Liver (tissue), 9 donors: Measurements from ENCODE around the gene EXOC4. TPM values are rescaled to one million over a fixed set of nuclear protein-coding genes. Genes with fewer than 3 reads are reported as not detected.

ENCODE experiments used
- DNase-seq: peaks from one replicate; pipeline ENCODE4 v3.0.0-alpha.2; 2017; ENCODE audit warnings: low spot score
- H3K27ac ChIP-seq, 2 donors: one replicate each; pipeline ENCODE4 v1.7.0; 2013; ENCODE audit warnings: inconsistent platforms in 2 of 2, low read length in 2 of 2, control low read depth in 1 of 2, low read depth in 1 of 2, mild to moderate bottlenecking in 1 of 2
- H3K27me3 ChIP-seq, 4 donors: one replicate each; pipeline versions ENCODE4 v1.6.1 to v1.7.0; 2013; ENCODE audit warnings: low read length in 3 of 4, inconsistent platforms in 1 of 4, mild to moderate bottlenecking in 1 of 4, moderate library complexity in 1 of 4; ENCODE audit not compliant: control insufficient read depth in 4 of 4, insufficient read depth in 4 of 4
- H3K36me3 ChIP-seq, 4 donors: one replicate each; pipeline versions ENCODE4 v1.6.1 to v1.7.0; 2013; ENCODE audit warnings: low read length in 3 of 4, mild to moderate bottlenecking in 3 of 4, low read depth in 1 of 4, moderate library complexity in 1 of 4; ENCODE audit not compliant: control insufficient read depth in 4 of 4, insufficient read depth in 3 of 4
- H3K4me1 ChIP-seq, 4 donors: one replicate each; pipeline versions ENCODE4 v1.6.1 to v1.7.0; 2013; ENCODE audit warnings: low read length in 3 of 4, mild to moderate bottlenecking in 3 of 4, moderate library complexity in 1 of 4; ENCODE audit not compliant: control insufficient read depth in 4 of 4, insufficient read depth in 4 of 4
- H3K4me3 ChIP-seq, 3 donors: one replicate each; pipeline versions ENCODE4 v1.6.1 to v1.7.0; 2013; ENCODE audit warnings: low read length in 3 of 3, control low read depth in 1 of 3, low read depth in 1 of 3, mild to moderate bottlenecking in 1 of 3
- H3K9ac ChIP-seq, 2 donors: one replicate each; pipeline ENCODE4 v1.7.0; 2013; ENCODE audit warnings: low read length in 2 of 2, mild to moderate bottlenecking in 2 of 2, moderate library complexity in 2 of 2, control low read depth in 1 of 2, low read depth in 1 of 2
- H3K9me3 ChIP-seq, 4 donors: one replicate each; pipeline versions ENCODE4 v1.6.1 to v1.7.0; 2013; ENCODE audit warnings: low read length in 3 of 4; ENCODE audit not compliant: control insufficient read depth in 4 of 4
- ATF3 ChIP-seq: IDR thresholded peaks from 2 replicates; pipeline ENCODE4 v1.6.1; 2016; ENCODE audit warnings: antibody characterized with exemption
- CTCF ChIP-seq: fragments of 150-350 bp; IDR thresholded peaks from 2 replicates; pipeline ENCODE4 v1.5.1; 2017; ENCODE audit warnings: improper control_type of control experiment, low read depth, low read length; ENCODE audit not compliant: missing input control
- EGR1 ChIP-seq, 2 donors: IDR thresholded peaks; 2 replicates each; pipeline ENCODE4 v1.6.1; 2016 to 2018; ENCODE audit warnings: antibody characterized with exemption in 2 of 2, low read depth in 2 of 2
- FOXA1 ChIP-seq: IDR thresholded peaks from 2 replicates; pipeline ENCODE4 v1.6.1; 2016; ENCODE audit warnings: antibody characterized with exemption
- FOXA2 ChIP-seq: IDR thresholded peaks from 2 replicates; pipeline ENCODE4 v1.6.1; 2016; ENCODE audit warnings: antibody characterized with exemption
- GABPA ChIP-seq, 2 donors: IDR thresholded peaks in 1 of 2; conservative IDR thresholded peaks in 1 of 2; 2 replicates each; pipeline ENCODE4 v1.6.1; 2016; ENCODE audit warnings: antibody characterized with exemption in 2 of 2, mild to moderate bottlenecking in 1 of 2, moderate library complexity in 1 of 2
- NR2F2 ChIP-seq: IDR thresholded peaks from 2 replicates; pipeline ENCODE4 v1.6.1; 2016; ENCODE audit warnings: antibody characterized with exemption
- RAD21 ChIP-seq, 2 donors: IDR thresholded peaks; 2 replicates each; pipeline ENCODE4 v1.6.1; 2016; ENCODE audit warnings: antibody characterized with exemption in 2 of 2, mild to moderate bottlenecking in 2 of 2
- RXRA ChIP-seq, 2 donors: IDR thresholded peaks; 2 replicates each; pipeline ENCODE4 v1.6.1; 2017 to 2018; ENCODE audit warnings: antibody characterized with exemption in 2 of 2, mild to moderate bottlenecking in 1 of 2
- SP1 ChIP-seq: IDR thresholded peaks from 2 replicates; pipeline ENCODE4 v1.6.1; 2018; ENCODE audit warnings: antibody characterized with exemption, mild to moderate bottlenecking
- TAF1 ChIP-seq: conservative IDR thresholded peaks from 2 replicates; pipeline ENCODE4 v1.6.1; 2016; ENCODE audit warnings: antibody characterized with exemption, mild to moderate bottlenecking
- YY1 ChIP-seq: IDR thresholded peaks from 2 replicates; pipeline ENCODE4 v1.6.1; 2016; ENCODE audit warnings: antibody characterized with exemption, mild to moderate bottlenecking
- ZBTB33 ChIP-seq: IDR thresholded peaks from 2 replicates; pipeline ENCODE4 v1.6.1; 2016; ENCODE audit warnings: antibody characterized with exemption
- WGBS: extraction: QIAGEN DNeasy Blood & Tissue Kit; methylation state at CpG from one replicate; pipeline ENCODE4 v1.1.7; 2013; 5-methylcytosine and 5-hydroxymethylcytosine counted together
- polyA plus RNA-seq, 2 donors: library from polyadenylated mRNA; stranded (reverse) in 1 of 2; unstranded in 1 of 2; fragments of 200-250 nt in 1 of 2; fragments of >200 nt in 1 of 2; fragmentation: Nextera tagmentation in 1 of 2; extraction: Ambion mirVana in 1 of 2; gene quantifications; one replicate each; pipeline versions ENCODE4 v1.2.1 to v1.2.3, GENCODE V29; 2013 to 2015
- total RNA-seq, 2 donors: library from RNA; depleted of rRNA; stranded (reverse); fragments of >200 nt; gene quantifications; one replicate each; pipeline ENCODE4 v1.2.3, GENCODE V29; 2014
- TF ChIP-seq, protein P1 (sequence below): IDR thresholded peaks from 2 replicates; pipeline ENCODE4 v1.6.1; 2016; ENCODE audit warnings: antibody characterized with exemption, mild to moderate bottlenecking
- donor health status: healthy.
- donor health status: healthy.
- donor health status: healthy.
- donor health status: healthy.
- donor health status: healthy.

EXOC4 gene
- total and polyA plus RNA-seq, 4 donors = 9.5 to 55.9 (median 23.6) TPM

DNA sequence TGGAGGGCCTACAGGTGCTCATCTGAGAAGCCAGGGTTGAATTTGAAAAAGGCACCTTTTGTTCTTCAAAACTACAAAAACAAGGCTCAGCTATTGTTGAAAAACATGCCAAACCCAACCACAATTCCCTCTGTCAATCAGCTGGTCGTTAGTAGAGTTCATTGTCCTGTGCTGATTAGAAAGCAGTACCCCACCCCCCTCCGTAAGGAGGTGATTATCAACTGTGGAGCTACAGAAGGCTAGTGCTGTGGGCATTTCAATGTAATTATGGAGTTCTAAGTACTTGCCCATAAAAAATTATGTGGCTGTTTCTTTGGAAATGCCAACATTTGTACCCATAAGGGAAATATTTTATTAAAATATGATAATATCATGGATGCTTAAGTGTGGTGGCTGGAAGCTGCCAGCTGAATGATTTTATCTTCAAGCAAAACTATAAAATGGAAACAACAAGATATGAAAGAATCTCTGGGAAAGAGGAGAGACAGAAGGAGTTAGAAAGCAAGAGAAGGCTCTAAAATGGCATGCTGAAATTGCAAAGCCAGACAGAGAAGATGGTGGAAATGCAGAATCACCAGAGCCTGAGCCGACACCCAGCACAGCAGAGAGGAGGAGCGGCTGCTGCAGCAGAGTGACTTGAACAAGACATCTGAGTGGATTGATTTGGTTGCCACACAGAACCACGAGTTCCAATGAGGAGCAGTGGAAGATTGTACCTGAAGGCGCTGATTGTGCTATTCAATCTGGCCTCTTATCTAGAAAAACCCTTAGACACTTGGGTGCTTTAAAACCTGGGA lies 694.8 kb downstream of the EXOC4 start:
- no peak for DNase-seq
- H3K27me3 ChIP-seq = no peaks in the 10 kb centered on the region
- H3K9me3 ChIP-seq = no peaks in the 10 kb centered on the region
- H3K27ac ChIP-seq = no peak overlapping the region
- H3K36me3 ChIP-seq = peaks cover 0 to 4% (median 2%) of the 10 kb centered on the region in 4 donors
- H3K4me1 ChIP-seq = no peaks in the 10 kb centered on the region
- no peak overlapping the region for H3K4me3 ChIP-seq
- 91% methylated on average over 6 of the region's 6 CpGs for WGBS
- TF ChIP-seq RXRA (IDR thresholded peaks at IDR 0.05) (no peak), GABPA (IDR thresholded peaks at IDR 0.05 in 1 of 2, conservative IDR thresholded peaks at IDR 0.05 in 1 of 2) (no peak), YY1 (no peak), TAF1 (no peak), FOXA1 (no peak), ZBTB33 (no peak), NR2F2 (no peak), ATF3 (no peak), CTCF (no peak), FOXA2 (no peak), SP1 (no peak)
- TF ChIP-seq, protein P1, sequence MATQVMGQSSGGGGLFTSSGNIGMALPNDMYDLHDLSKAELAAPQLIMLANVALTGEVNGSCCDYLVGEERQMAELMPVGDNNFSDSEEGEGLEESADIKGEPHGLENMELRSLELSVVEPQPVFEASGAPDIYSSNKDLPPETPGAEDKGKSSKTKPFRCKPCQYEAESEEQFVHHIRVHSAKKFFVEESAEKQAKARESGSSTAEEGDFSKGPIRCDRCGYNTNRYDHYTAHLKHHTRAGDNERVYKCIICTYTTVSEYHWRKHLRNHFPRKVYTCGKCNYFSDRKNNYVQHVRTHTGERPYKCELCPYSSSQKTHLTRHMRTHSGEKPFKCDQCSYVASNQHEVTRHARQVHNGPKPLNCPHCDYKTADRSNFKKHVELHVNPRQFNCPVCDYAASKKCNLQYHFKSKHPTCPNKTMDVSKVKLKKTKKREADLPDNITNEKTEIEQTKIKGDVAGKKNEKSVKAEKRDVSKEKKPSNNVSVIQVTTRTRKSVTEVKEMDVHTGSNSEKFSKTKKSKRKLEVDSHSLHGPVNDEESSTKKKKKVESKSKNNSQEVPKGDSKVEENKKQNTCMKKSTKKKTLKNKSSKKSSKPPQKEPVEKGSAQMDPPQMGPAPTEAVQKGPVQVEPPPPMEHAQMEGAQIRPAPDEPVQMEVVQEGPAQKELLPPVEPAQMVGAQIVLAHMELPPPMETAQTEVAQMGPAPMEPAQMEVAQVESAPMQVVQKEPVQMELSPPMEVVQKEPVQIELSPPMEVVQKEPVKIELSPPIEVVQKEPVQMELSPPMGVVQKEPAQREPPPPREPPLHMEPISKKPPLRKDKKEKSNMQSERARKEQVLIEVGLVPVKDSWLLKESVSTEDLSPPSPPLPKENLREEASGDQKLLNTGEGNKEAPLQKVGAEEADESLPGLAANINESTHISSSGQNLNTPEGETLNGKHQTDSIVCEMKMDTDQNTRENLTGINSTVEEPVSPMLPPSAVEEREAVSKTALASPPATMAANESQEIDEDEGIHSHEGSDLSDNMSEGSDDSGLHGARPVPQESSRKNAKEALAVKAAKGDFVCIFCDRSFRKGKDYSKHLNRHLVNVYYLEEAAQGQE = no peak
- no peak overlapping the region for H3K9ac ChIP-seq

DNA sequence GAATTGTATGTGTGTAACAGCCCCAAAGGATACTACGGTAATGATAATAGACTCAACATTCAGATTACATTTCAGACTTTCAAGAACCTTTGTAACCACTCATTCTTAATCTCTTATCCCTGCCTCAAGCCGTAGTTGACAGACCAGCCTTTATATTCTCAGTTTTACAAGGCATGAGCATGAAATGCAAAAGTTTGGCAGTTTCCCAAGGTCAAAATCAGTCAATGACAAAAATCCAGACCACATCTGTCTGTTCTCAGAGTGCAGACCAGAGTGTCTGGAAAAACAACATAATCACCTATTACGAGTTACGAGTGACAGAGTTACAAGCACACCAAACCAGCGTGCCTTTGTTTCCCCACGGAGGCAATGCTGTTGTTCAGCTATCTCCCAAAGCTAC lies 695.7 kb downstream of the EXOC4 start:
- no peaks in the 10 kb centered on the region for H3K9me3 ChIP-seq

More for the DNA sequence above, 695.7 kb downstream of the EXOC4 start:
- no peak for DNase-seq
- no peaks in the 10 kb centered on the region for H3K4me1 ChIP-seq
- no peaks in the 10 kb centered on the region for H3K27me3 ChIP-seq
- no peak overlapping the region for H3K4me3 ChIP-seq
- H3K27ac ChIP-seq = no peak overlapping the region
- 94% methylated on average over 6 of the region's 6 CpGs for WGBS
- no peak overlapping the region for H3K9ac ChIP-seq
- no peak for TF ChIP-seq YY1
- no peak for TF ChIP-seq GABPA (IDR thresholded peaks at IDR 0.05 in 1 of 2, conservative IDR thresholded peaks at IDR 0.05 in 1 of 2)
- TF ChIP-seq EGR1 (IDR thresholded peaks at IDR 0.05; ENCODE audit: low read depth in 2 of 2) = no peak
- no peak for TF ChIP-seq NR2F2
- no peak for TF ChIP-seq RXRA (IDR thresholded peaks at IDR 0.05)
- TF ChIP-seq ATF3 = no peak
- TF ChIP-seq RAD21 (IDR thresholded peaks at IDR 0.05) = no peak
- TF ChIP-seq SP1 = no peak
- peaks cover 0 to 4% (median 2%) of the 10 kb centered on the region in 4 donors for H3K36me3 ChIP-seq
